Measurements from ENCODE around the gene GNB5.

DNA sequence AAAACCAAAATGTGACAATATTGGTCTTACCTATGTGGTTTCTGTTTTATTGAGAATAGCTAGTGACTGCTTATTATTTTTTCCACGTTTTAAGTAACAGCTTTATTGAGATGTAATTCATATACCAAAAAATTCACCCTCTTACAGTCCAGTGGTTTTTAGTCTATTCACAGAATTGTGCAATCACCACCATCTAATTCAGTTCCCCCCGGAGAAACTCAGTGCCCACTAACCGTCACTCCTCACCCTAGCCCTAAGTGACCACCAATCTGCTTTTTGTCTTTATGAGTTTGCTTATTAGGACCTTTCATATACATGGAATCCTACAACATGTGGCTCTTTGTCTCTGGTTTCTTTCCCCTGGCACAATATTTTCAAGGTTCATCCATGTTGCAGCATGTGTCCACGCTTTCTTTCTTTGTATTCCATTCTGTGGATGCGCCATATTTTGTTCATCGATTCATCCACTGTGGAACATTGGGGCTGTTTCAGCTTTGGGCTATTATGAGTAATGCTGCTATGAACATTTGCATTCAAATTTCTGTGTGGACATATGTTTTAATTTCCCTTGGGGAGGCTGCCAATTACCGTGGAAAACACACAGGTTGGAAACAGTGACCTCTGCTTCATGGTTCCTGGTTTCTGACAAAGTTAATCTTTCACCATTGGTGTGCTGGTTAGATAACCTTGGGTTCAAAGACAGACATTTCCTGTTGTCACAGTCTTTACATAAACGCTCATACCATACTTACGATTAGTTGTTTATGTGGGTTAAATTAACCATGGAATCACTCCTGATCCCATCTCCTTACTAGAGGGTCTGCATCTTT, 75.4 kb downstream of the GNB5 start:
- TF ChIP-seq, protein P1, sequence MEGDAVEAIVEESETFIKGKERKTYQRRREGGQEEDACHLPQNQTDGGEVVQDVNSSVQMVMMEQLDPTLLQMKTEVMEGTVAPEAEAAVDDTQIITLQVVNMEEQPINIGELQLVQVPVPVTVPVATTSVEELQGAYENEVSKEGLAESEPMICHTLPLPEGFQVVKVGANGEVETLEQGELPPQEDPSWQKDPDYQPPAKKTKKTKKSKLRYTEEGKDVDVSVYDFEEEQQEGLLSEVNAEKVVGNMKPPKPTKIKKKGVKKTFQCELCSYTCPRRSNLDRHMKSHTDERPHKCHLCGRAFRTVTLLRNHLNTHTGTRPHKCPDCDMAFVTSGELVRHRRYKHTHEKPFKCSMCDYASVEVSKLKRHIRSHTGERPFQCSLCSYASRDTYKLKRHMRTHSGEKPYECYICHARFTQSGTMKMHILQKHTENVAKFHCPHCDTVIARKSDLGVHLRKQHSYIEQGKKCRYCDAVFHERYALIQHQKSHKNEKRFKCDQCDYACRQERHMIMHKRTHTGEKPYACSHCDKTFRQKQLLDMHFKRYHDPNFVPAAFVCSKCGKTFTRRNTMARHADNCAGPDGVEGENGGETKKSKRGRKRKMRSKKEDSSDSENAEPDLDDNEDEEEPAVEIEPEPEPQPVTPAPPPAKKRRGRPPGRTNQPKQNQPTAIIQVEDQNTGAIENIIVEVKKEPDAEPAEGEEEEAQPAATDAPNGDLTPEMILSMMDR (IDR thresholded peaks at IDR 0.05; ENCODE audit: poor library complexity), result no peak
- no peak for TF ChIP-seq EZH2 (IDR thresholded peaks at IDR 0.05; ENCODE audit: borderline replicate concordance)

Measured in hepatocyte (in vitro differentiated cells).